ENCODE data around the gene PDE1C. TPM values are rescaled to one million over a fixed set of nuclear protein-coding genes. Genes with fewer than 3 reads are reported as not detected.
"Not testable (repeated sequence)": the region's sequence is repeated elsewhere in the genome, so short reads cannot be mapped to it uniquely, and the experiment has no call there.

Gene PDE1C
- polyA plus RNA-seq, 4 donors = 0.72 to 4.9 (median 3.8) TPM

DNA sequence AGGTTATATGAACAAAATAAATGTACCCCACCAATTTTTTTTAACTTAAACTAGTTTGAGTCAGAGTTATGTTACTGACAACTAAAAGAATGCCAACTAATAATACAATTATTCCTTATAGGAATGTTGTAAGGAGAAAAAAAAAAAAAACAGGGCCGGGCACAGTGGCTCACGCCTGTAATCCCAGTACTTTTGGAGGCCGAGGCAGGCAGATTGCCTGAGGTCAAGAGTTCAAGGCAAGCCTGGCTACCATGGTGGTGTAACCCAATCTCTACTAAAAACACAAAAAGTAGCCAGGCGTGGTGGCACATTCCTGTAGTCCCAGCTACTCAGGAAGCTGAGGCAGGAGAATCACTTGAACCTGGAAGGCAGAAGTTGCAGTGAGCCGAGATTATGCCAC lies 6.6 kb upstream of the PDE1C start:
- not testable (repeated sequence) for DNase-seq (ENCODE audit: low read depth in 4 of 4, low spot score in 3 of 4)

DNA sequence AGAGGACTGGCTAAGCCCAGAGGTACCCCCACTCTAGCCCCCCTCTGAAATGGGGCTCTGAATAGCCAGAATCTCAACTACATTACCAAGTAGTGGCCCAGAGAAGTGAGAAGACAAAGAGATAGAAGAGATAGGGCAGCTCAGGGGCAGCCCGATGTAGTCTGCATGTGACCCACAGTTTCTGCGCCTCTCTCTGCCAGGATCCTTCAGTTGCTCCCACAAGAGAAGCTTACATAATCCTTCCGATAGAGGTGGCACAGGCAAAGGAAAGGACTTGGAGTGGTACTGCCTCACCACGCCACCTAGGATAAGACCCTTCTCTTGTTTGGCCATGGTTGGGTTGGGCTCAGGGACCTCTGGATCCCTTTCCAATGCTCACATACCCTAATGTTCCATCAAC lies 5.4 kb upstream of the PDE1C start:
- no peak for DNase-seq (ENCODE audit: low read depth in 4 of 4, low spot score in 3 of 4)

DNA sequence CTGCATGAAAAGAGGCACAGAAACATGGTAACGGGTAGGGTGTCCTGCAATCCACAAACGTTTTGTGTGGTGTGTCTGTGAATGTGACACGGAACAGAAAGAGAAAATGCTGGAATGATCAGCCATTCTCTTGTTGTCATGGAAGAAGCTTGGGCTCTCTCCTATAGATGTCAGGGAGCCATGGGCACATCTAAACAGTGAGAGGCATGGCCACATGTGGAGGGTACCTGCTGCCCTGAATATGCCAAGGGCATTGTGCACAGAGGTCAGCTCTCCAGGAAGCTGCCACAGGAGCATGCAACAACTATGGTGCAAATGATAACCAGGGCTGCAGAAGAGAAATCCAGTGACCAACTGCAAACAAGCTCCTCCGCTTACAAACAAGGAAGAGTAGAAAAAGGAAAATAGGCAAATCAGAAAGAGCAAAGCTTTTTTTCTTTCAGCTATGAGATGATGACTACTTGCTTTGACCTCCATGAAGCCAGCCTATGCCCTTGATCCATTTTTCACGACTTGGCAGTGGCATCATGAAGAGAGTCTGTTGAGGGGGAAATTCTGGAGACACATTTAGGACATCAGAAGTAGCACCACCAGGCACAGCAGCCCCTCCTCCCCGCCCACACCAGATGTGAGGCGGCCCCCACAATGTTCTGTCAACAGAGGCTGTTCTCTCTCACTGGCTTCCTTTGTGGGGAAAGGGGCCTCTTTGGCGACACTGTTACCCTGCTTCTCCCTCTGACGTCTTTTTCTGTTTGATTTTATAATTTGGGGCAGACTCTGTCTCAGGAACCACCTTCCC lies 4.8 kb upstream of the PDE1C start:
- DNase-seq (ENCODE audit: low read depth in 4 of 4, low spot score in 3 of 4) = no peak

DNA sequence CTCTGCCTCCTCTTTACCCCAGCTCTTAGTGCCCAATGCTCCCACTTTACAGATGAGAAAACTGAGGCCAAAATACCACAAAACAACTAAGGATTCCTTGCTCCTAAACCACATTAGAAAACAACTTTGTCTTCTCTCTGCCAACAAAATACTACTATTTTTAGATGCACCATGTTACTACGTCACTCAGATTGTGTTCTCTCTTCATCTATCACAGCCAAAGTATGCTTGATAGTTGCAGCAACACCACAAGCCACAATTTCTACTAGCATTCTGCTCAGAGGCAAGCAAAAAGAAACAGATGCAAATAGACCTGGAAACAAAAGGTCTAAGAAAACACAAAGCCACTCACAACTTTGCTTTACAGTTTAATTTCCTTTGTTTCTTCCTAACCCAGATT lies 3.3 kb upstream of the PDE1C start:
- DNase-seq (ENCODE audit: low read depth in 4 of 4, low spot score in 3 of 4) = no peak

DNA sequence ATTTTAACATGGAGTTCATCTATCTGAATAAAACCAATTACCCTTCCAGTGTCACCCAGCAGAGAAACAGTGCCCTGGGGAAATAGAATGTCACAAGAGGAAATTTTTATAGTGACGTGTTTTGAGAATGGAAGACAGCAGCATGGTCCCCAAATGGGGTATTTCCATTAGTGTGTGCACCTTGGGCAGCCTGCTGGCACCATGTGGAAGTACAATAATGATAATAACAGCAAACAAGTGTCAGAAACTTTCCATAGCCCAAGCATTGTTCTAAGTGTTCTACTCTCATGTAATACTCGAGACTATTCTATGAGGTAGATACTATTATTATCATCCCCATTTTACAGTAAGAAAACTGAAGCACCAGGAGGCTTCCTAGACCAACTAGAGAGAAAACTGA lies 2.2 kb upstream of the PDE1C start:
- DNase-seq (ENCODE audit: low read depth in 4 of 4, low spot score in 3 of 4) = no peak

DNA sequence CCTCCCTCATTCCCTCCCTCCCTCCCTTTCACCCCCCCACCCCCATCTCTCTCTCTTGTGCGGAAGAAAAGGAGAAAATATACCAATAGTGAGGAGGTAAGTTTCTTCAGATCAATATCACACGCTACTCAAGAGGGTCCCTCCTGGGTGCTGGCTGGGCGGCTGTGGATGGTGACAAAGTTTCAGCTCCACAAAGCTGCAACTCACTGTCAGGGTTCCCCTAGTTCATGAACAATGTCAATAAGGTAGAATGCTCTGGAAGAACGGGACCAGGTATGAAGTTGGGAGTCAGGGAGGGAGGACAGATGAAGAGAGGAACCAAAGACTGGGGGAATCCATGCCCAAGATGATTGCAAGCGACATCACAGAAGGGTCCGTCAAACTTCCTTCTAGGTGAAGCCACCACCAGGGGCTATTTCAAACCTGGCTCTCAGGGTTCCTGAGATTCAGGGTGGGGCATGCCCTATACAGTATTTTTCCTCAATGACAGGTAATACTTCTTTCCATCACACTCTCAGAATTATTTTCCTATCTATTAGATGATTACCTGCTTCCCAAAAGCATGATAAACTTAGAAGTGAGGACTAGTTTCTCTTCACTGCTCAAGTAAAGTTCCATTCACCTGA lies 1.4 kb upstream of the PDE1C start:
- no peak for DNase-seq (ENCODE audit: low read depth in 4 of 4, low spot score in 3 of 4)

DNA sequence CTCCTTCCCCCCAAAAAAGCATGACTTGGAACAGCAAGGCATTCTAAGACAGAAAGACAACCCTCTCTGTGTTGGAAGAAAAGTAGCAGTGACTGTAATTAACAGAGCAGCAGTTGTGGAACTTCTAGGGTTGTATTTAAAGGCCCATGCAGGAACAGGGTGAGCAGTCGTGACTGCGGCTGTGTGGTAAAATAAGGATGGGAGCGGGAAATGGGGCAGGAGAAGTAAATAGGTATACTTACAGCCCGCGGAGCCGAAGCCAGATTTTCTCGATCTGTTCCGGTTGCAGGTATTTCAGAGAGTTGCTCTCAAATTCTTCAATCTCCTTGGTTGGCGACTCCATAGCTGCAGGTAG lies 179 bp downstream of the PDE1C start:
- no peak for DNase-seq (ENCODE audit: low read depth in 4 of 4, low spot score in 3 of 4)

DNA sequence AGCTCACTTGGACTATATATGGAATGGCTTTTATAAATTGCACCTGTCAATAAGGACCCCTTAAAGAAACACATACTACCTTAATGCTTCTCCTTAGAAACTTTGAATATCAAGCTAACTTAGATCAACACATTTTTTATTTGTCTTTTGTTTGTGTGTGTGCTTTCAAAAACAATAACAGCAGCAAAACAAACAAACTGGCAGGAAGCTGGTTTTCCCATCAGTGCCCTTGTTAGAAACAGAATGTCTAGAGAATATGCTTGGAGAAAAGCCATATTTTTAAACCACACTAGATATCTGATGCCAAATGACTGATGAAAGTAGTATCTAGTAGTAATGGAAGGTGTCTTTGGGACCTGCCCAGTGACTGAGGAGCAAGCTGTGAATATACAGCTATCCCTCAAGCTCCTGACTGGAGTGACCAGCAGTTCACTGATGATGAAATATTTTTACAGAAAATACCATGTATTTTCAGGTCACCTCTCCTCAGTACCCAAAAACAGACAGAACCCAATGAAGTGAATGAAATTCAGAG lies 1.0 kb downstream of the PDE1C start:
- DNase-seq (ENCODE audit: low read depth in 4 of 4, low spot score in 3 of 4) = no peak

DNA sequence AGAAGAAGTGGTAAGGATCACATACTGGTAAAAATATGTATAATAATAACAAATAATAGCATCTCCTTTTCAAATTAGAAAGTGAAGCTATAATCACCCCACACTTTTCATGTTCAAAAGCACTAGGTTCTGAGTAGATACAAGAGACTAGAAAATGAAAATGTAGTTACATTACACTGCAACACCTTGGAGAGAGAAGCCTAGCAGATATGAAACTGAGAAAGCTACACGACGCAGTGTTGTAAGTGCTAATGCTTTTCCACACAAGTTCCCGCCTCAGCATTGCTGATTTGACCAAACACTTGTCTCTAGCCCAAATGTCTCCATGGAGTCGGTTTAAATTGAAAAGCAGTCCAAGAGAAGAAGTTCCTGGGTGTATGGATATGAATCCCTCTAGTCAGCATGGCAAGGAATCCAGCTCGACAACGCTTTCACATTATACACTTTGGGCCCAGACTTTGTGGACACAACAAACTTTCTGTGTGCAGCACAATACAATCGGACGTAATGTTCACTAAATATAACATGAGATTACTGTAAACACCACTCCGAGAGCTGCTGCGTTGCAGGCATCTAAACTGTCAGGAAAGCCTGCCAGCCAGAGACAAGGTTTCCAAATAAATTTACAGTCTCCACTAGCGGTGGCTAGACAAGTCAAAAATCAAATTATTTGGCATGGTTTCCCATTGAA lies 1.7 kb downstream of the PDE1C start:
- no peak for DNase-seq (ENCODE audit: low read depth in 4 of 4, low spot score in 3 of 4)

DNA sequence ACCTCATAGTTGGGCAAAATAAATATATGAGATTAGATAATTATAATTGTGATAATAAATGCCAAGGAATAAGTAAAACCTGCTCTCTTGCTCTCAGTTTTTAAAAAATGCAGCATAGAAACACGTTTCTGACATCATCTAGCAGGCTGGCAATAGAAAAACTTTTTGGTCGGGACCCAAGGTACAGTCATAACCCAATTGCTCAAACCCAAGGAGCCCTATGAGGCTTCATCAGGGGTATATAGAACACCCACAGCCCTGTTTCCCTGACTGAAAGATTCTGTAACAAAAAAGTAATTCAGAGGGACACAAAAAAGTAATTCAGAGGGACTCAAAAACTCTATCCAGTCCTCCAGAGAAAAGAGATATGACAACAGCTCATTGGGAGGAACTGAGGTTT lies 3.8 kb downstream of the PDE1C start:
- no peak for DNase-seq (ENCODE audit: low read depth in 4 of 4, low spot score in 3 of 4)

DNA sequence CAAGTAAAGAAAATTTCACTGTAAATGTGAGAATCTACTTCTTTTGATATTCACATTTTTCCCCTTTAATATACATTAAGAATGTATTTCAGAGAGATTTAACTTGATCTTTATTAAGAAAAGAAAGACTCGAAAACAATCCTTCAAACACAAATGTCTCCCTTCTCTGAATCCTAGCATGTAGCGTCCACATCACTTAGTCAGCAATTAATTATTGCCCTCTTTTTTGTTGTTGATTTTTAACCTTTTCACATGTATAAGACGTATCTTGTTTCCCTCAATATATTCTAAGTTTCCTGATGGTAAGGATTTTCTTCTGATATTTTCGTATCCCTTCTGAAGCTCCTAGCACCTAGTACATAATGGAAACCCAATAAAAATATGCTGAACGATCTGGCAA lies 6.6 kb downstream of the PDE1C start:
- no peak for DNase-seq (ENCODE audit: low read depth in 4 of 4, low spot score in 3 of 4)

DNA sequence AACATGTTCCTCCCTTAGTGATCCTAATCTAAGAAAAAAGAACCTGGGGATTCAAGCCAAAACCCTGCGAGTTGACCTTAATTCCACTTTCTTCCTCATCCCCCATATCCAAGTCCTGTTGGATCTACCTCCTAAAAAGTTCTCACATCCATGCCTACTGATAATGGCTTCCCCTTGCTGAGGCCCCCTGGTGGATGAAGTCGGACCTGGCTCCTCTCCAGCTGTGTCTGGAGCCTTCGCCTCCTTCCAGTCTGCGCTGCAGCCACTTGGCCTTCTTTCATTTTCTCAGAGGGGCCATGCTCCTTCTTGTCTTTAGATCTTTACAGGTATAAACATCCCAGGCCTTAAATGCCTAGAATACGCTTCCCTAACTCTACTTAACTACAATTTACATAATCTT lies 8.1 kb downstream of the PDE1C start:
- DNase-seq (ENCODE audit: low read depth in 4 of 4, low spot score in 3 of 4) = no peak

DNA sequence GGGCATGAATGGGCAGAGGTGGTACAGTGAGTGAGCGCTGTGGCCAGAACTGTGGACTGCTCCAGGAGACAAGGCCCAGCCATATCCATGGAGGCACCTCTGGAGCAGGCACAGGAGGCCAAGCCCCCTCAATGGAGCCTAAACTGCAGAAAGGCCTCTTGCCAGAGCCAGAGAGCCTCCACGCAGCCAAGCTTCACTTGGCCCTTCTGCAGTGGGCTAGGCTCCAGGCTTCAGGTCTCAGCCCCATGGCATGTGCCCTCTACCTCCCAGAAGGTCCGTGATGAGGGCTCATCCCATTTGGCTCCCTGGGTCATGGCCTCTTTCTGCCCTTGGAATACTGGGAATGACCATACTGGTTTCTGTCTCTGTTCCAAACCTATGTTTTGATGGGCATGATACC lies 8.9 kb downstream of the PDE1C start:
- DNase-seq (ENCODE audit: low read depth in 4 of 4, low spot score in 3 of 4) = no peak

DNA sequence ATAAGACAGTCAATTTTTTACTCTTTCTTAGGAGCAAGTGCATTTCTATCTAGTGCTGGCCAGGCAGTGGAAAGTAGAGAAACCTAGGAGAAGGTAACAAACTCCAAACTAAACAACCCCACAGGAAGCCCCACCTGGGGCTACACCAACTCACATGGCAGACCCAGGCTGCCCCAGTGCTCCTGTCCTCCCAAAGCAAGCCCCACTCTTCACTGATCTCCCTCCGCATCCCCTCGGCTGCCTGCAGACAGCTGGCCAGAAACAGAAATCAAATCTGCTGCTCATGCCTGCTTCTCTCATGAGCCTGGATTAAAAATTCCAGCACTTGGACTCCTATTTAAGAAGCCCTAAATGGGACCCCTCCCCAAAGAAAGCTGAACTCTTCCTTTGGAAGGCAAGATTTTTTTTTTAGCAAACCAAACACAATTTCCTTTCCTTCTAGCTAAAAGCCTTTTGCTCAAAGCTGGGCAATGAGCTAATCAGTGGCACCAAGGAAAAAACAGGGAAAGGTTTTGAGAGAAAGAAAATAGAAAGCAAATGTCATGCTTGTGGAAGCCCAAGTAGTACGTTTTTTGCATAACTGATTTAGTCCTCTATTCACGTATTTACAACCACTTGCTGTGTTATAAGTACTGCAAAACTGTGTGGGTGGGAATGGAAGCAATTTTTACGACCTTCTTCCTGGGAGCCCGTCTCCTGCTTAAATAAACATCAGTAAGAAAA lies 10.8 kb downstream of the PDE1C start:
- DNase-seq (ENCODE audit: low read depth in 4 of 4, low spot score in 3 of 4) = no peak

DNA sequence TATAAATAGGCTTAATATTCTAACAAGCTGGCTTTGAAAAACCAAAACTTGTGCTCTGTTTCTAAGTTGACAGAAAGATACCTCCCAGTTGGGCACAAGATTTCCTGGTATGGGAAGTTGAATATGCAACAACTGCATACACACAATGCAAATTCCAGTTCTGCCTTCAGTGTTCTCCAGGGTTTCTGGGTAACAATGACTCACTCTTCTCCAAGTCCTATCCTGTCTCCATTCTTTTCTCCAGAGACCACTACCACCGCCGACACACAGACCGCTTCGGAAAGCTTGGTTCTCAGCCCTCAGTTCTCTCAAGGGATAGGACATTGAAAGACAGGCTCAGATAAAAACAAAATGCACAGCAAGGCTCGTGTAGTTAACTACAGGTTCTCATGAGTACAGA lies 12.2 kb downstream of the PDE1C start:
- no peak for DNase-seq (ENCODE audit: low read depth in 4 of 4, low spot score in 3 of 4)

DNA sequence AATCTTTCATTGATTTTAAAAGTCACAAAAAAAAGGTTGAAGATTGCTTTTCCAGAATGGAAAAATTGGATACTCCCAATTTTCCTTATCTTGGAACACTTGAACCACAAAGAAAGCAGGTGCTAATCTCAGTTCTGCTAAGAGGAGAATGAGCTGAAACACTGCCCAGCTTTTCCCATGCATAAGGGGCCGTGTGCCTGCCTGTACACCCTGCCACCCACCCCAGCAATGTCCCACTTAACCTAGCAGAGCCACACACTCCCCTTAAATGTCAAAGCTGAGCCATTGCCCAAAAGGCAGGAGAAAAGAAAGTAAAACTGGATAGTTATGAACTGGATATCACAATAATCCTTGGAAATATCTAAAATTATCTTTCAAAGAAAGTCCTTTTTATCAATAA lies 13.4 kb downstream of the PDE1C start:
- DNase-seq (ENCODE audit: low read depth in 4 of 4, low spot score in 3 of 4) = no peak

DNA sequence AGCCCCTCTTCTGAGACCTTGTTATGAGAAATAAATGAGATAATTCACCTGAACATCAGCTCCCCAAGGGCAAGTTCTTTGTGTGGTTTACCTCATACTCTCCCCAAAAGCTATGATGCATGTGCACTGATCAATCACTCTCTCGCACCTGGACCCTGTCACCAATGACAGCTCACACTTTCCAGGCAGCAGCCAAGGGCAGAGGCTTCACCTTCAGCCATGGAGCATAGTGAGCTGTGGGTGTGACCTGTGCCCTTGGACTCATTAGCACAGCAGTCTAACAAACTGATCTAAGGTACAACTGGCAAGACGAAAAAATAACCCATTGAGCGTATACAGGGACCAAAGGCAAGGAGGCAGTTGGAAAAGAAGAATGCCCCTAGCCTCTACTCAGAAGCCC lies 17.0 kb downstream of the PDE1C start:
- DNase-seq (ENCODE audit: low read depth in 4 of 4, low spot score in 3 of 4) = no peak

DNA sequence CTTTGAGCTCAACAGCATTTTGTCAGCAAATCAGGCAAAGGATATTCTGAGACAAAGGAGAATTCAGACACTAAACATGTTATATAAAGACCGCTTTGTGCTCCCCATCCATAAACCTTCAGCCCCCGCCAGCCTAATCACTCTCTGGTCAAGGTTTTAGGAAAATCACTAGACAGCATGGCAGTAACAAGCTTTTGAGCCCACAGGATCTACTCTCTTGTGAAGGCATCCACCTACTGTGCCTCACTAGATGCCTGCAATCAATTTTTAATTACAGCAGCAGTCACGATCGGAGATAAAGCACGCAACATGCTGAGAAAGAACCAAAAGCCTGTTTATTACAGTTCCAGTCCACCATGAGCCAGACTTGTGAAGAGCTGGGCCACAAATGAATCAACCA lies 19.1 kb downstream of the PDE1C start:
- no peak for DNase-seq (ENCODE audit: low read depth in 4 of 4, low spot score in 3 of 4)

DNA sequence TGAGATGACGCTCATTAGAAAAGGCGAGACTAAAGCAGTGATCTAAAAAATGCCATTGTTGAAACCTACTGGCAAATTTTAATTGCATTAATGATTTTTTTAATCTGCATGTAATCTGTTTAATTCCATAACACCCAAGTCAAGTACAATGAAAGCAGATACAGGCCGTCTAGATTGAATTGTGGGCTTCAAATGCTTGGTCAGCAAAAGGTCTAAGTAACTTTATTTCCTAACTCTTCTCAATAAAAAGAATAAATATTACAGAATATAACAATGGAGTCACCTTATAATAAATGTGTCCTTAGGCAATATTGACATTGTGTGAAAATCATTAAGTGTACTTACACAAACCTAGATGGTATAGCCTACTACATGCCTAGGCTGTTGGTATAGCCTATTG lies 20.6 kb downstream of the PDE1C start:
- DNase-seq (ENCODE audit: low read depth in 4 of 4, low spot score in 3 of 4) = no peak

DNA sequence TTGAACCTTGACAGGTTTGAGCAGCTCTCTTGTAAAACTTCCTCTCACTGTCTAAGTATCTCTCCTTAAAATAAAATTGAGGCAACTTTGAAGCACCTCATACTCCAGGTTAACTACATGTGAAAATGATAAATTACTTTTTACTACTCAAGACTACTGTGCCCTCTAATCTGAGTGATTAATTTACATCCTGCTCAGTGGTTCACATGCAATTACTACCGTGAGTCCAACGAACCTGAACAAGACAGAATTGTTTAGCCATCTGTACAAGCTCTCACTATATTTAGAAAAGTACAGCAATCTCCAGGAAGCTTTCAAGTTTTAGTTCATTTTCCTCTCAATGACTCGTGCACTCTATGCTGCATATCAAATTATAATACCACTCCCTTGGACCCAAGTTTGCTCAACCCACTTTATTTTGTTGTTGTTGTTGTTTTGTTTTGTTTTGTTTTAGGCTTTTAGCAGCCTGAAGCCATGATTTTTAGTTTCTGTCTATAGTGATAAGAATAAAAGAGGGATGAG lies 21.2 kb downstream of the PDE1C start:
- DNase-seq (ENCODE audit: low read depth in 4 of 4, low spot score in 3 of 4) = no peak

DNA sequence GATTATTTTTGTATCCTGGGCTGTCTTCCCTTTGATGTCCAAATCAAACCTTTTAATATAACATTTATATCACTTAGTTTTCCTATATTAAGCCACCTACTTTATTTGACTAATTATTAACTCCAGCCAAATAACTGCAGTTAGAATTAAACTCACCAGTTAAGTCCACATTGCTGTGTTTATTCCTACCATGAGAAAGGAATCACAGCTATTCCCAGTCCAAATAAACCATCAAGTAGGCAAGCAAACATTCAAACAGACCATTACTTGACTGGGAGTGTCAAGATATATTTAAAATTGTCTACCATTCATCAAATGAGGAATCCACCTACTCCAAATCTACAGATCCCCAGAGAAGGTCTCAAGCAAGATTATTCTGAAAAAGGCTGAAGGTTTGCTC lies 22.4 kb downstream of the PDE1C start:
- DNase-seq (ENCODE audit: low read depth in 4 of 4, low spot score in 3 of 4) = no peak
